Astrocyte (in vitro differentiated cells and primary cell): ENCODE results near the gene BBOX1. TPM values are rescaled to one million over a fixed set of nuclear protein-coding genes. Genes with fewer than 3 reads are reported as not detected.

Source experiments
- DNase-seq: peaks from one replicate; pipeline ENCODE4 v3.0.0-alpha.2; 2010; ENCODE audit warnings: low read depth
- FAIRE-seq: peaks from 2 replicates; lab custom pipeline; 2011; peaks lifted over from hg19 to GRCh38; lab: Jason Lieb, UNC
- H2AFZ ChIP-seq: 2 replicates; pipeline ENCODE4 v1.6.0; 2012; ENCODE audit warnings: low read depth, low read length, inconsistent platforms
- H3K27ac ChIP-seq: 2 replicates; pipeline ENCODE4 v1.5.1; 2011; ENCODE audit warnings: low read depth, low read length, inconsistent platforms
- H3K27me3 ChIP-seq: 2 replicates; pipeline ENCODE4 v1.6.0; 2011; ENCODE audit warnings: low read length, inconsistent platforms; ENCODE audit not compliant: insufficient read depth
- H3K36me3 ChIP-seq: 2 replicates; pipeline ENCODE4 v1.5.1; 2011; ENCODE audit warnings: low read length, inconsistent platforms; ENCODE audit not compliant: insufficient read depth
- H3K4me1 ChIP-seq: 2 replicates; pipeline ENCODE4 v1.5.1; 2011; ENCODE audit warnings: low read length, inconsistent platforms; ENCODE audit not compliant: insufficient read depth
- H3K4me2 ChIP-seq: 2 replicates; pipeline ENCODE4 v1.6.0; 2012; ENCODE audit warnings: low read length, inconsistent platforms
- H3K4me3 ChIP-seq: 2 replicates; pipeline ENCODE4 v1.5.1; 2011; ENCODE audit warnings: low read depth, mild to moderate bottlenecking, low read length, inconsistent platforms; ENCODE audit not compliant: insufficient read depth
- H3K79me2 ChIP-seq: 2 replicates; pipeline ENCODE4 v1.6.0; 2012; ENCODE audit warnings: mild to moderate bottlenecking, low read length, inconsistent platforms; ENCODE audit not compliant: insufficient read depth
- H3K9ac ChIP-seq: 2 replicates; pipeline ENCODE4 v1.6.0; 2012; ENCODE audit warnings: mild to moderate bottlenecking, low read length, inconsistent platforms
- H3K9me3 ChIP-seq: 2 replicates; pipeline ENCODE4 v1.5.1; 2012; ENCODE audit warnings: low read depth, mild to moderate bottlenecking, low read length, inconsistent platforms; ENCODE audit not compliant: insufficient read depth
- H4K20me1 ChIP-seq: 2 replicates; pipeline ENCODE4 v1.6.0; 2012; ENCODE audit warnings: low read length, inconsistent platforms; ENCODE audit not compliant: insufficient read depth
- H3K27ac Mint-ChIP-seq: one replicate; pipeline ENCODE4 v1.8.0; 2021; ENCODE audit warnings: mild to moderate bottlenecking, mixed read lengths; ENCODE audit not compliant: unreplicated experiment
- H3K27me3 Mint-ChIP-seq: one replicate; pipeline ENCODE4 v1.8.0; 2021; ENCODE audit warnings: low read depth, mixed read lengths; ENCODE audit not compliant: unreplicated experiment
- H3K36me3 Mint-ChIP-seq: one replicate; pipeline ENCODE4 v1.8.0; 2021; ENCODE audit warnings: low read depth, mixed read lengths; ENCODE audit not compliant: unreplicated experiment
- H3K4me1 Mint-ChIP-seq: one replicate; pipeline ENCODE4 v1.8.0; 2021; ENCODE audit warnings: low read depth, mixed read lengths; ENCODE audit not compliant: unreplicated experiment
- H3K4me3 Mint-ChIP-seq: one replicate; pipeline ENCODE4 v1.8.0; 2021; ENCODE audit warnings: mild to moderate bottlenecking, moderate library complexity, mixed read lengths; ENCODE audit not compliant: unreplicated experiment
- H3K9me3 Mint-ChIP-seq: one replicate; pipeline ENCODE4 v1.8.0; 2021; ENCODE audit warnings: mild to moderate bottlenecking, mixed read lengths; ENCODE audit not compliant: unreplicated experiment
- EZH2 ChIP-seq: IDR thresholded peaks from 2 replicates; pipeline ENCODE4 v1.6.1; 2012; ENCODE audit warnings: mild to moderate bottlenecking, low read length, inconsistent platforms; ENCODE audit not compliant: insufficient read depth
- total RNA-seq: library from RNA; stranded (reverse); gene quantifications from 2 replicates; pipeline ENCODE4 v1.2.1, GENCODE V29; 2021
- TF ChIP-seq, protein P1 (sequence below): IDR thresholded peaks from 2 replicates; pipeline ENCODE4 v1.5.1; 2011; ENCODE audit warnings: low read depth, mild to moderate bottlenecking, inconsistent platforms, low read length, moderate library complexity; ENCODE audit not compliant: insufficient read depth

BBOX1 gene
- total RNA-seq, 1 donor from 2014 or later: 0.39 TPM

DNA sequence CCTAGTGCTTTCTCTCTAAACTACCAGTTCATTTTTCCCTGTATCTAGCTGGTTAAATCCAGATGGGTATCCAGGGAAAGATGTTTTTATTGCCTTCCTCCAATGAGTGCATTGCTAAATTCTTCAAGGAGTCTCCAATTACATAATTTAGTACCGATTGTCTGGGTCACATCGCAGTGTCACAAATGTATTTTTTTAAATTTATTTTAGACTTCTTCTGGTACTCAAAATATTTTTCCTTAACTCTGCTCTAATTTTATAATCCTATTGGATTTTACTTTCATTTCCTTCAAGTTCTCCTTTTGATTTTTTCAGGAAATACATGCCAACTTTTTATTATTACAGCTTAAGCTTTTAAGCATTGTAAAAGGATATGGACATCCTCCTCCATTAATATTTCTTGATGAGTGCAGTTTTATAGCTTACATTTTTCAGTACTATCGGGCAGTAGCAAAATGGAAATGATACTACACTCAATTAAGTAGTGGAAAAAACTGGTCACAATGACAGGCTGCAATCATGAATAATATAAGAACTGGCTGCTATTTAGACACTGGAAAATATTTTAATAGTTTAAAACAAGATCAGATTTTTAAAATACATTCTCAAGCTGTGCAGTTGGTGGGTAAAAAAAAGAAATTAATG lies 20.3 kb downstream of the BBOX1 start:
- H3K9me3 ChIP-seq: no peaks in the 10 kb centered on the region
- H3K36me3 ChIP-seq: no peaks in the 10 kb centered on the region
- no peak overlapping the region for H2AFZ ChIP-seq
- Mint-ChIP-seq H3K9me3 (peaks cover 2% of the 10 kb centered on the region), H3K36me3 (peaks cover 2% of the 10 kb centered on the region), H3K4me3 (no peak overlapping the region), H3K27ac (no peak overlapping the region), H3K27me3 (no peaks in the 10 kb centered on the region), H3K4me1 (peaks cover 8% of the 10 kb centered on the region)
- no peaks in the 10 kb centered on the region for H3K27me3 ChIP-seq
- no peak for TF ChIP-seq EZH2
- TF ChIP-seq, protein P1, sequence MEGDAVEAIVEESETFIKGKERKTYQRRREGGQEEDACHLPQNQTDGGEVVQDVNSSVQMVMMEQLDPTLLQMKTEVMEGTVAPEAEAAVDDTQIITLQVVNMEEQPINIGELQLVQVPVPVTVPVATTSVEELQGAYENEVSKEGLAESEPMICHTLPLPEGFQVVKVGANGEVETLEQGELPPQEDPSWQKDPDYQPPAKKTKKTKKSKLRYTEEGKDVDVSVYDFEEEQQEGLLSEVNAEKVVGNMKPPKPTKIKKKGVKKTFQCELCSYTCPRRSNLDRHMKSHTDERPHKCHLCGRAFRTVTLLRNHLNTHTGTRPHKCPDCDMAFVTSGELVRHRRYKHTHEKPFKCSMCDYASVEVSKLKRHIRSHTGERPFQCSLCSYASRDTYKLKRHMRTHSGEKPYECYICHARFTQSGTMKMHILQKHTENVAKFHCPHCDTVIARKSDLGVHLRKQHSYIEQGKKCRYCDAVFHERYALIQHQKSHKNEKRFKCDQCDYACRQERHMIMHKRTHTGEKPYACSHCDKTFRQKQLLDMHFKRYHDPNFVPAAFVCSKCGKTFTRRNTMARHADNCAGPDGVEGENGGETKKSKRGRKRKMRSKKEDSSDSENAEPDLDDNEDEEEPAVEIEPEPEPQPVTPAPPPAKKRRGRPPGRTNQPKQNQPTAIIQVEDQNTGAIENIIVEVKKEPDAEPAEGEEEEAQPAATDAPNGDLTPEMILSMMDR: no peak
- H3K79me2 ChIP-seq: no peaks in the 10 kb centered on the region
- H3K9ac ChIP-seq: no peak overlapping the region
- H3K4me1 ChIP-seq: no peaks in the 10 kb centered on the region
- FAIRE-seq: no peak
- no peak for DNase-seq
- H4K20me1 ChIP-seq: no peaks in the 10 kb centered on the region
- H3K4me3 ChIP-seq: no peak overlapping the region
- no peak overlapping the region for H3K4me2 ChIP-seq
- no peak overlapping the region for H3K27ac ChIP-seq

DNA sequence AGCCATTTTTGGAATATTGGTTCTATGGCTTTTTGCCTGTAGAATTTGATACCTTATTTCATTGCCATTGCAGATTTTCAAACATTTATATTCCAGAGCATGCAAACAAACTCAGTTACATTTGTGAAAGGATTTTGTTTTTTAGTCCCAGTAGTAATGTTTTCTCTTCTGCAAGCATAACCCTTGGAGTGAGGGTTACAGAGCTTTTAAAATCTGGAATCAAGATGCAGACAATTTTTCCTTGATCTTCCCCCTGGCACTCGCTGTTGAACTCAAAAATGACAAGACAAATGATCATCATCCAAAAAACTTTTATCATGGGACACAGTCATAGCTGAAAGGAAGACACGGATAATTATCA lies 20.8 kb downstream of the BBOX1 start:
- H3K4me1 Mint-ChIP-seq: peaks cover 8% of the 10 kb centered on the region
- no peaks in the 10 kb centered on the region for H3K27me3 Mint-ChIP-seq
- no peak overlapping the region for H3K27ac ChIP-seq
- H3K4me3 ChIP-seq: no peak overlapping the region
- H3K4me2 ChIP-seq: no peak overlapping the region
- DNase-seq: no peak
- no peaks in the 10 kb centered on the region for H3K36me3 ChIP-seq
- FAIRE-seq: peak; percentile 20
- peaks cover 2% of the 10 kb centered on the region for H3K36me3 Mint-ChIP-seq
- no peaks in the 10 kb centered on the region for H3K4me1 ChIP-seq
- no peak overlapping the region for H3K27ac Mint-ChIP-seq
- no peak overlapping the region for H3K9ac ChIP-seq
- H3K9me3 ChIP-seq: no peaks in the 10 kb centered on the region
- H4K20me1 ChIP-seq: no peaks in the 10 kb centered on the region
- no peak overlapping the region for H3K4me3 Mint-ChIP-seq
- no peaks in the 10 kb centered on the region for H3K27me3 ChIP-seq
- no peak for TF ChIP-seq EZH2
- TF ChIP-seq, protein P1: no peak
- H3K79me2 ChIP-seq: no peaks in the 10 kb centered on the region
- peaks cover 2% of the 10 kb centered on the region for H3K9me3 Mint-ChIP-seq
- no peak overlapping the region for H2AFZ ChIP-seq

DNA sequence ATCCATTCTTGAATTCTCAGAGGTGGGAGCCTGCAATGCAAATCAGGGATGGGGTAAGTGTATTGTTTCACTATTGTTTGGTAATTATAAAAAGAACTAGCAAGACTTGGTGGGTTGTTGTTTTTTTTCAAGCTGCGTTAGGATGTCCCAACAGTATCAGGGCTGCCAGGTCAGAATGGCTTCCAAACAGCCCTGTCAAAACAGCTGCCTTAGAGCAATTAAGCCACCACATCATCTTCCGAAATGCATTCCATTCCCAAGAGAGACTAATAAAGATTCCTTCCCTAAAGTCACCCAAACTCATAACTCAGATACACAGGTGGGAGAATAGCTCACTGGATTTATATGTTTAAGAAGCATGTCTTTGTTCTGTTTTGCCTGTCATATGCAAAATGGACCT lies 23.5 kb downstream of the BBOX1 start:
- Mint-ChIP-seq H3K27me3 (no peaks in the 10 kb centered on the region), H3K27ac (no peak overlapping the region), H3K4me1 (no peaks in the 10 kb centered on the region), H3K36me3 (no peaks in the 10 kb centered on the region), H3K9me3 (no peaks in the 10 kb centered on the region), H3K4me3 (no peak overlapping the region)
- no peaks in the 10 kb centered on the region for H3K79me2 ChIP-seq
- H3K9me3 ChIP-seq: no peaks in the 10 kb centered on the region
- no peak overlapping the region for H3K9ac ChIP-seq
- no peaks in the 10 kb centered on the region for H4K20me1 ChIP-seq
- H3K36me3 ChIP-seq: no peaks in the 10 kb centered on the region
- no peaks in the 10 kb centered on the region for H3K27me3 ChIP-seq
- DNase-seq (no peak), FAIRE-seq (no peak)
- no peak overlapping the region for H3K4me3 ChIP-seq
- no peak overlapping the region for H3K27ac ChIP-seq
- TF ChIP-seq, protein P1: no peak
- no peak for TF ChIP-seq EZH2
- H2AFZ ChIP-seq: no peak overlapping the region
- no peak overlapping the region for H3K4me2 ChIP-seq
- no peaks in the 10 kb centered on the region for H3K4me1 ChIP-seq
